HG03025 (cell line): ENCODE measurements around the gene RGS7BP.

Experiments used
- ATAC-seq: cut with Tn5 transposase; IDR thresholded peaks from one replicate; pipeline ENCODE4 v1.9.1; 2021; ENCODE audit warnings: mild to moderate bottlenecking, moderate library complexity; ENCODE audit not compliant: unreplicated experiment, low FRiP score

Gene RGS7BP

GRCh38 chr5:64505769-64506566 lies at the start of gene RGS7BP:
Gene RGS7BP (plus strand): TSS chr5:64506015. CDS start chr5:64506625, 610 bp downstream.
- ATAC-seq: no peak

GRCh38 chr5:64457846-64458245 lies 48.0 kb upstream of the RGS7BP start:
- no peak for ATAC-seq

GRCh38 chr5:64458948-64459347 lies 46.9 kb upstream of the RGS7BP start:
- no peak for ATAC-seq

GRCh38 chr5:64462391-64462790 lies 43.4 kb upstream of the RGS7BP start:
- ATAC-seq: no peak

- ATAC-seq: no peak
Observed at GRCh38 chr5:64486163-64486562, 19.7 kb upstream of the RGS7BP start.

GRCh38 chr5:64487283-64487682 lies 18.5 kb upstream of the RGS7BP start:
- ATAC-seq: no peak

GRCh38 chr5:64489857-64490256 lies 16.0 kb upstream of the RGS7BP start:
- ATAC-seq: no peak

- no peak for ATAC-seq
Observed at GRCh38 chr5:64497386-64497785, 8.4 kb upstream of the RGS7BP start.

GRCh38 chr5:64502196-64502595 lies 3.6 kb upstream of the RGS7BP start:
- ATAC-seq: no peak

- no peak for ATAC-seq
Observed at GRCh38 chr5:64506567-64507263, 900 bp downstream of the RGS7BP start.

- no peak for ATAC-seq
Observed at GRCh38 chr5:64507264-64507605, 1.4 kb downstream of the RGS7BP start.

GRCh38 chr5:64509828-64510227 lies 4.0 kb downstream of the RGS7BP start:
- ATAC-seq: no peak

GRCh38 chr5:64513492-64513891 lies 7.7 kb downstream of the RGS7BP start:
- no peak for ATAC-seq

GRCh38 chr5:64514612-64515011 lies 8.8 kb downstream of the RGS7BP start:
- no peak for ATAC-seq

GRCh38 chr5:64516216-64516615 lies 10.4 kb downstream of the RGS7BP start:
- no peak for ATAC-seq

GRCh38 chr5:64518793-64519192 lies 13.0 kb downstream of the RGS7BP start:
- peak; percentile 97 for ATAC-seq

- ATAC-seq: no peak
Observed at GRCh38 chr5:64519263-64519662, 13.4 kb downstream of the RGS7BP start.

- no peak for ATAC-seq
Observed at GRCh38 chr5:64526734-64527439, 21.1 kb downstream of the RGS7BP start.

GRCh38 chr5:64530076-64530475 lies 24.3 kb downstream of the RGS7BP start:
- ATAC-seq: no peak

GRCh38 chr5:64532212-64532611 lies 26.4 kb downstream of the RGS7BP start:
- ATAC-seq: no peak

- ATAC-seq: no peak
Observed at GRCh38 chr5:64532657-64533056, 26.8 kb downstream of the RGS7BP start.
